NOMO-1 treated with dmso at 0.1 percent for 144 hours (cell line): ENCODE results near the gene UCK2.

Source experiments
- DNase-seq: peaks from one replicate; lab custom pipeline; 2025; ENCODE audit not compliant: unreplicated experiment; lab: John Stamatoyannopoulos, UW

Gene UCK2

GRCh38 chr1:165877411-165877810 is 50.0 kb downstream of the UCK2 start:
- no peak for DNase-seq

- DNase-seq: peak; percentile 51
These were observed 50.6 kb downstream of the UCK2 start for GRCh38 chr1:165877940-165878556.

- DNase-seq: no peak
These were observed 52.5 kb downstream of the UCK2 start for GRCh38 chr1:165879946-165880345.

GRCh38 chr1:165880993-165881392 is 53.6 kb downstream of the UCK2 start:
- DNase-seq: no peak

GRCh38 chr1:165882168-165882837 is 54.9 kb downstream of the UCK2 start:
- no peak for DNase-seq

GRCh38 chr1:165883056-165883455 is 55.6 kb downstream of the UCK2 start:
- DNase-seq: no peak

DNA sequence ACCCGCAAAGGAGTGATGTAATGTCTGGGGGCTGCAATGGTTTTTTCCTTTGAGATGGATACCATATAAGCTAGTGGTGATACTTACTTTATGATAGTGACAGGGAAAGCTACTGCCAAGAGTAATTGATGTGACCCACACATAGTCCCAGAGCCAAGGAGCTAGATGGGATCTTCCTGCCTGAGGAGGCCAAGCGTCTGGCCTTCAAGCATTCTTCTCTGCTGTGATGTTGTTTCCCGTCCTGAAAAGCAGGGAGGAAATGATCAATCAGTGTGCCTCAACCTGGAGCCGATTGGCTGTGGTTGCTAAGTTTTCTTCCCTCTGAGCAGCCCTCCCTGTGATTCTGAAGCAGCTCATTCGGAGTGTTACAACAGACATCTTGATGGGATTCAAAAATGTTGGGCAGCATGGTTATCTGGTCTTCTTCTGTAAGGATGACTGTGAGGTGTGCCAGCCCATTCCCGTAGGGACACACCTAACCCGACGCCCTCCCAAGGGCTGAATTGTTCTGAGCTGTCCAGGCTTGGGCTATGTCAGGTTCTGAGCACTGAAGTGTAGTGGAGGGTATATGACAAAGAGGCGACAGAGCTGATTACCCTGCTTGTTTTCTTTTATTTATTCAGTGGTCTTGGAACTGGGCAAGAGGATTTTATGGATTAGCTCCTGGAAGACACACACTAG is 56.7 kb downstream of the UCK2 start:
- no peak for DNase-seq

- DNase-seq: no peak
These were observed 57.4 kb downstream of the UCK2 start for GRCh38 chr1:165884690-165885304.

DNA sequence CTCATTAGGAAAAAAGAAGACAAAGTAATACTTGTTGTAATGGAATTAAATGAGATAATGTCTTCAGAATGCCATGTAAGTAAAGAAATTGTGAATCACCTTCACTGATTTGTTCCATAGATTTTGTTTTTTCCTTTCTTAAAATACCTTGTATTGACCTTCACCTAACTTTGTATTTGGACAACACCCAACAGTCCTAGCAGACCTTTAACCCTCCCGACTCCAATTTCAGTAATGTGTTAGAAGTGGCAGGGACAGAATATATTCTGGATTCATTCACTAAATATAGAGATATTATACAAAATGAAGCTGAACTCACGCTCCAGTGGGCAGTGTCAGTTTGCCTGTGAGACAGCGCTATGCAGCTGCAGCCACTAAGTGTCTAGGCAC is 57.9 kb downstream of the UCK2 start:
- no peak for DNase-seq

- no peak for DNase-seq
These were observed 58.8 kb downstream of the UCK2 start for GRCh38 chr1:165886193-165886592.

DNA sequence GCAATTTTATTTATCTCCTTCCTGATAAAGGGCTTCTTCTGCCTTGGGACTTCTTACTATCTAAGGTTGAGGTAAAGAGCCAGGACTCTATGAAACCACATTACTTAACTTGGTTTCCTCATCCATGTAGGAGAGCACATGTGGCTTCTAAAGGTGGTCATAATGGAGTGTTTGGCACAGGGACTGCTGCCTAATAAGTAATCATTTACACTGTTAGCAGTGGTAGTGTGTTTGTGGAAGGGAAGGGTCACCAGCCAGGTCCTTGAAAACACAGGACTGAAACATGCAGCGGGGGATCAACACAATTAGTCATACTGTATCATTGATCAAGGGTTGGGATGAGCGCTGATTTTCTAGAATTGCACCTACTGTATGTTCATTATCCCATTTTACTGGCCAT is 59.6 kb downstream of the UCK2 start:
- no peak for DNase-seq

DNA sequence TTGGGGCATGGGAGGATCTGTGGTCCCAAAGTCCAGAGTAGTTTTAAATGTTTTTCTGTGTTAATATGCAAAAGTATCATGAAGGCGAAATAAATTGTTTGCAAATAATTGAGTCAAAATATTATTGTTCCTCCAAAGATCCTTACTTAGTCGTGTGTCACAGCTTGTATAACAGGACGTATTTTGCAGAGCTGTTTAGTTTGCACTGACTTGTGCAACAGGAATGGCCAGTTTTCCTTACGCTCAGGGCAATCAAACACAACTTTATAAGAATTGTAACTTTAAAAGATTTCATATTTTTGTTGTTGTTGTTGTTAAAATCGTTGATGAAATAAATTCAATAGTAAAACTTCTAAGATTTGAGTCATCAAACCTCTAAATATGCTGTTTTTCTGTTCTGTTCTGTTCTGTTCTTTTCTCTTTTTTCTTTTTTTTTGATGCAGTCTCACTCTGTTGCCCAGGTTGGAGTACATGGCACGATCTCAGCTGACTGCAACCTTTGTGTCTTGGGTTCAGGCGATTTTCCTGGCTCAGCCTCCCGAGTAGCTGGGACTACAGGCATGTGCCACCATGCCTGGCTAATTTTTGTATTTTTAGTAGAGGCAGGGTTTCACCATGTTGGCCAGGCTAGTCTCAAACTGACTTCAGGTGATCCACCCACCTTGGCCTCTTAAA is 60.6 kb downstream of the UCK2 start:
- DNase-seq: no peak

- DNase-seq: no peak
These were observed 61.1 kb downstream of the UCK2 start for GRCh38 chr1:165888552-165888920.

GRCh38 chr1:165890684-165891083 is 63.3 kb downstream of the UCK2 start:
- no peak for DNase-seq

DNA sequence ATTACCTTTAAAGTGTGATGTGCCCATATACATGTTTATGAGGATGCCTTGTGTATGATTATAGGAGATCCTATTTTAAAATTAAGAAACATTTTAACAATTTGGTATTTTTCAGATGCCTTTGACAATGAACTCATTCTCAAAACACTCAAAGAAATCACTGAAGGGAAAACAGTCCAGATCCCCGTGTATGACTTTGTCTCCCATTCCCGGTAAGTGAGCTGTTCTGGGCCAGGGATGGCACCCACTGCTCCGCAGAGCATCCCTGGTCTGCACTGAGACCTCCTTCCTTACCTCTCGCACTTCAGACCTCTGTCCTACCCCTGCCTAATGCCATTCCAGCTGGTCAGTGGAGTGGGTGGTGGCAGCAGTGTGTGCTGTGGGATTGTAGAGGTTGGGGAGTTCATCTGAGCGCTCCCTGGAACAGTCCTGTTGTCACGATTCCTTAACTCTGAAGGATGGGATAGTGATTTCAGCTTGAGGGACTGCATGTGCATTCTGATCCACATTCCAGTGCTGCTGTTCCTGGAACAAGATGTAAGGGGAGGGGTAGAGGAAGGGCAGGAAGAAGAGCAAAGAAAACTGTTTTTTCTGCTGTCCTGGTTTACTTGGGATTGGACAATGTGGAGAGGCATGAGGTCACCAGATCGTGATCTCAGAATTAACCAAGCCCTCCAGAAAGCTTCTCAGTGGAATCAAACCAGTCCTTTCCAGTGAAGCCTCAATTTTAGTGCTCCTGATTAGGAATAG is 63.9 kb downstream of the UCK2 start:
- DNase-seq: no peak

GRCh38 chr1:165892935-165893334 is 65.5 kb downstream of the UCK2 start:
- DNase-seq: no peak

DNA sequence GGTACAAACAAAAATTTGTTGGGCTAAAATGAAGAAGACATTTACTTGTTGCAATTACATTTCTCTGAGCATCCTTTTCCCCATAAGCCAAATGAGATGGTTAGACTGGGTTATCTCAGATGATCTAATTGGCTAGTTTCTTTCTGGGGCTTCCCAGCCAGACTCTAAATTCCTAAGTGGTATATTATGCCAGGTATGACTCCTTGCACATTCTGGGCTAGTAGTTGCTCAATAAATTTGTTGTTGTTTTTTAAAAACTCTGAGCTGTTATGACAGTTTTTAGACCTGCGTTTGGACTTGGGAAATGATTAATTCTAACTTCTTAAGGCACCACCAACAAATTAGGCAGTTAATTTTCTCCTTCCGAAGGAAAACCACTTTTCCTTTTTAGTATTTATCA is 66.1 kb downstream of the UCK2 start:
- no peak for DNase-seq

DNA sequence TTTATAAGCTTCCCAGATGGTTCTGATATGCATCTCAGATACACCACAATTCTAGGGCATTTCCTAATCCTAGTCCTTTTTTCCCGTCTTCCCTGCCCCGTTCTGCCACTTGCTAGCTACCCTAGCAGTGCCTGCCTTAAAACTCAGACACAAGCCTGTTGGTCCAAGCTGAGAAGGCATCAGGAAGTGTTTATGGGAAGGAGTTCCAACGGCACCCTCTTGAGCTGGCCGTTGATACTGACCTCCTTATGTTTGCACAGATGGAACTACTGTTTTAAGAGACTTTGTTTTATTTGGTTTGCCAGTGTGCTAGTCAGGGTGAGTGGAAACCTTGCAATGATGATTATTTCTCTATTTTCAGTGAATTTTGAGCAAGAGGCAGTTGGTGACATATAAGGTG is 67.2 kb downstream of the UCK2 start:
- DNase-seq: no peak

- no peak for DNase-seq
These were observed 68.0 kb downstream of the UCK2 start for GRCh38 chr1:165895451-165895871.

- DNase-seq: no peak
These were observed 68.9 kb downstream of the UCK2 start for GRCh38 chr1:165896277-165896676.
